ENCODE data around the gene ATP6V1G1.
"Not testable (repeated sequence)": the region's sequence is repeated elsewhere in the genome, so short reads cannot be mapped to it uniquely, and the experiment has no call there.

- TF ChIP-seq CTCF, POLR2A (IDR thresholded peaks at IDR 0.05): not testable (repeated sequence)
These were observed 13.1 kb downstream of the ATP6V1G1 start for GRCh38 chr9:114600502-114601248.

Measured in lower leg skin (tissue), 3 donors.